Caco-2 (cell line): ENCODE data around the gene ATF7IP. TPM values are rescaled to one million over a fixed set of nuclear protein-coding genes. Genes with fewer than 3 reads are reported as not detected.

Experiments
- BruUV-seq: library from RNA; stranded (reverse); fragments of 400-500 nt; replicated peaks from 2 replicates; lab custom pipeline; 2021; lab: Mats Ljungman, UMichigan
- CTCF ChIA-PET: fragments of 300-600 bp; sonication (Branson Sonifier 250); formaldehyde crosslinking; loops from one replicate; lab custom pipeline; 2022; ENCODE audit warnings: antibody characterized with exemption; lab: Charles Lee
- POLR2A ChIA-PET: fragments of 300-600 bp; sonication (Branson Sonifier 250); formaldehyde crosslinking; loops from one replicate; lab custom pipeline; 2022; ENCODE audit warnings: antibody characterized with exemption; lab: Charles Lee
- DNase-seq, 2 experiments: peaks; one replicate each; pipeline versions ENCODE4 v3.0.0 to v3.0.0-alpha.2; 2020 to 2022
- H3K27me3 ChIP-seq: replicated peaks from 2 replicates; pipeline ENCODE4 v1.6.0; 2011; ENCODE audit warnings: low read length; ENCODE audit not compliant: control insufficient read depth, insufficient read depth
- H3K36me3 ChIP-seq: 2 replicates; pipeline ENCODE4 v1.5.1; 2011; ENCODE audit warnings: low read length; ENCODE audit not compliant: control insufficient read depth, insufficient read depth
- H3K4me1 ChIP-seq: fragments of 250-450 bp; sonication (Bioruptor Pico); 2 replicates; pipeline ENCODE4 v1.5.1; 2020; ENCODE audit warnings: mild to moderate bottlenecking
- H3K4me3 ChIP-seq: 2 replicates; pipeline ENCODE4 v1.5.1; 2011; ENCODE audit warnings: low read depth, mild to moderate bottlenecking, control low read depth, low read length
- H3K9me3 ChIP-seq: fragments of 250-450 bp; sonication (Bioruptor Pico); 2 replicates; pipeline ENCODE4 v1.5.1; 2020; ENCODE audit warnings: mild to moderate bottlenecking, moderate library complexity
- H3K27ac Mint-ChIP-seq: one replicate; pipeline ENCODE4 v1.8.0; 2022; ENCODE audit warnings: mixed read lengths; ENCODE audit not compliant: unreplicated experiment
- H3K27me3 Mint-ChIP-seq: one replicate; pipeline ENCODE4 v1.8.0; 2022; ENCODE audit warnings: mixed read lengths; ENCODE audit not compliant: insufficient read depth, unreplicated experiment
- H3K36me3 Mint-ChIP-seq: one replicate; pipeline ENCODE4 v1.8.0; 2022; ENCODE audit warnings: mild to moderate bottlenecking, mixed read lengths; ENCODE audit not compliant: insufficient read depth, unreplicated experiment
- H3K4me1 Mint-ChIP-seq: one replicate; pipeline ENCODE4 v1.8.0; 2022; ENCODE audit warnings: low read depth, mixed read lengths; ENCODE audit not compliant: unreplicated experiment
- H3K4me3 Mint-ChIP-seq: one replicate; pipeline ENCODE4 v1.8.0; 2022; ENCODE audit warnings: mild to moderate bottlenecking, moderate library complexity, mixed read lengths; ENCODE audit not compliant: unreplicated experiment
- H3K9me3 Mint-ChIP-seq: one replicate; pipeline ENCODE4 v1.8.0; 2022; ENCODE audit warnings: mixed read lengths; ENCODE audit not compliant: unreplicated experiment
- intact Hi-C: fragments of 100-400 bp; cut with micrococcal nuclease; formaldehyde crosslinking; loops from one replicate; pipeline ENCODE4 v1.10.0; 2022; ENCODE audit not compliant: unreplicated experiment
- total RNA-seq: library from RNA; stranded (reverse); gene quantifications from 2 replicates; pipeline ENCODE4 v1.2.3, GENCODE V29; 2022
- TF ChIP-seq, protein P1 (sequence below), 2 experiments: fragments of 200-600 bp in 1 of 2; IDR thresholded peaks; 1 replicate in 1 of 2; 2 replicates in 1 of 2; pipeline versions ENCODE4 v1.5.1 to v1.8.0; 2011 to 2022; ENCODE audit warnings: antibody characterized with exemption in 1 of 2, control low read depth in 1 of 2, inconsistent platforms in 1 of 2, low read depth in 1 of 2, low read length in 1 of 2, mild to moderate bottlenecking in 1 of 2, moderate library complexity in 1 of 2; ENCODE audit not compliant: insufficient read depth in 1 of 2, severe bottlenecking in 1 of 2, unreplicated experiment in 1 of 2

Gene ATF7IP
- total RNA-seq, 1 experiment from 2014 or later: 107 TPM

DNA sequence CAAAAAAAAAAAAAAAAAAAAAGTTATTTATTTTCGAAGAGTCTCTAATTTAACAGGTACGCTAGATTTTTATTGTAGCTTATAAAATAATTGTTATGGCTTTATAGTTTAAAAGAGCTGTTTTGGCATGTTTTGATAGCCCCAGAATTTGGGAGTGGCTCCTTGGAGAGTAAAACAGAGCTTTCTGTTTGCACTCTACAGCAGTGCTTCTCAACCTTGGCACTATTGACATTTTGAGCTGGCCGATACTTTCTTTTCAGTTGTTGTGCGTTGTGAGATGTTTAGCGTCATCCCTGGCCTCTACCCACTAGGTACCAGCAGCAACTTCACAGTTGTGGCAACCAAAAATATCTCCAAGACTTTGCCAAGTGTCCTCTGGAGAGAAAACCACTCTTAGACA lies 171.6 kb downstream of the ATF7IP start:
- no peaks in the 10 kb centered on the region for H3K9me3 Mint-ChIP-seq
- ChIA-PET POLR2A (no interaction called here), CTCF (no interaction called here)
- H3K36me3 Mint-ChIP-seq: no peaks in the 10 kb centered on the region
- intact Hi-C loops: no loop called here
- no peaks in the 10 kb centered on the region for H3K27me3 ChIP-seq
- DNase-seq: no peak
- no peaks in the 10 kb centered on the region for H3K27me3 Mint-ChIP-seq
- no peaks in the 10 kb centered on the region for H3K36me3 ChIP-seq
- TF ChIP-seq, protein P1, sequence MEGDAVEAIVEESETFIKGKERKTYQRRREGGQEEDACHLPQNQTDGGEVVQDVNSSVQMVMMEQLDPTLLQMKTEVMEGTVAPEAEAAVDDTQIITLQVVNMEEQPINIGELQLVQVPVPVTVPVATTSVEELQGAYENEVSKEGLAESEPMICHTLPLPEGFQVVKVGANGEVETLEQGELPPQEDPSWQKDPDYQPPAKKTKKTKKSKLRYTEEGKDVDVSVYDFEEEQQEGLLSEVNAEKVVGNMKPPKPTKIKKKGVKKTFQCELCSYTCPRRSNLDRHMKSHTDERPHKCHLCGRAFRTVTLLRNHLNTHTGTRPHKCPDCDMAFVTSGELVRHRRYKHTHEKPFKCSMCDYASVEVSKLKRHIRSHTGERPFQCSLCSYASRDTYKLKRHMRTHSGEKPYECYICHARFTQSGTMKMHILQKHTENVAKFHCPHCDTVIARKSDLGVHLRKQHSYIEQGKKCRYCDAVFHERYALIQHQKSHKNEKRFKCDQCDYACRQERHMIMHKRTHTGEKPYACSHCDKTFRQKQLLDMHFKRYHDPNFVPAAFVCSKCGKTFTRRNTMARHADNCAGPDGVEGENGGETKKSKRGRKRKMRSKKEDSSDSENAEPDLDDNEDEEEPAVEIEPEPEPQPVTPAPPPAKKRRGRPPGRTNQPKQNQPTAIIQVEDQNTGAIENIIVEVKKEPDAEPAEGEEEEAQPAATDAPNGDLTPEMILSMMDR (IDR thresholded peaks at IDR 0.05; ENCODE audit: insufficient read depth in 1 of 2, low read depth in 1 of 2, low read length in 1 of 2, severe bottlenecking in 1 of 2, unreplicated experiment in 1 of 2): no peak
- H3K4me3 ChIP-seq: no peak overlapping the region
- H3K4me1 ChIP-seq: no peaks in the 10 kb centered on the region
- no peaks in the 10 kb centered on the region for H3K9me3 ChIP-seq
- H3K27ac Mint-ChIP-seq: no peak overlapping the region
- H3K4me1 Mint-ChIP-seq: no peaks in the 10 kb centered on the region
- no peak overlapping the region for H3K4me3 Mint-ChIP-seq
- BruUV-seq: no TSS peak

DNA sequence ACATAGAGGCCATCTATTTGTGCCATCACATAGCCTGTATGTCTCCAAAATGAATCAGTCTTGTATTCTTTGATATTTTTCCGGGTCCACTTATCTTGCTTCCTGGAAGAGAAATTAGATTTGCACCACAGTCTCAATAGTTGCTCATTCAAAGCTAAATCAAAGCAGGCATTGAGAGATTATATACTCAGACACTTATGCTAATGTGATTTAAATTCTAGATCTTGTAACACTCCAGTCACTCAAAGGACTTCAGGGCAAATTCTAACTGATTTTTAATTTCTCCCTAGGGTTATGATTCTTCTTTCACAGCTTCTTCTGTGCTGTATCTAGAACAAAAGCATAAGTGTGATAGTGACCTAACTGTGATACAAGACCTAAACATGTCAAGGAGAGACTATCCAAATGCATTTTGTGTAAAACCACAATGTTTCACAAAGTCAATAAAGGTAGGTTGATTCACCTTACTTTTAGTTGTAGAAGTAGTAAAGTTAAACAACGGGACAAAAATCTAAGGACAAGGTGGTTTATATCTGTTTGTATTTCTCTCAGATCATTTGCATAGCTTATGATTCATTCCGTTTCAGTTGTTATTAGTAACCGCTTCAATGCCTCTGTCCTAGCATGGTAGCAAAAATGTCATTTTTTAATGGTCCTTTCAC lies 175.4 kb downstream of the ATF7IP start:
- no TSS peak for BruUV-seq
- H3K9me3 Mint-ChIP-seq: no peaks in the 10 kb centered on the region
- TF ChIP-seq, protein P1 (IDR thresholded peaks at IDR 0.05; ENCODE audit: insufficient read depth in 1 of 2, low read depth in 1 of 2, low read length in 1 of 2, severe bottlenecking in 1 of 2, unreplicated experiment in 1 of 2): no peak
- H3K4me3 ChIP-seq: no peak overlapping the region
- H3K4me3 Mint-ChIP-seq: no peak overlapping the region
- no peaks in the 10 kb centered on the region for H3K9me3 ChIP-seq
- no peaks in the 10 kb centered on the region for H3K36me3 Mint-ChIP-seq
- CTCF ChIA-PET: no interaction called here
- no peaks in the 10 kb centered on the region for H3K27me3 Mint-ChIP-seq
- H3K4me1 ChIP-seq: no peaks in the 10 kb centered on the region
- intact Hi-C loops: no loop called here
- no peaks in the 10 kb centered on the region for H3K27me3 ChIP-seq
- no peaks in the 10 kb centered on the region for H3K4me1 Mint-ChIP-seq
- POLR2A ChIA-PET: no interaction called here
- no peak for DNase-seq
- no peak overlapping the region for H3K27ac Mint-ChIP-seq
- no peaks in the 10 kb centered on the region for H3K36me3 ChIP-seq

DNA sequence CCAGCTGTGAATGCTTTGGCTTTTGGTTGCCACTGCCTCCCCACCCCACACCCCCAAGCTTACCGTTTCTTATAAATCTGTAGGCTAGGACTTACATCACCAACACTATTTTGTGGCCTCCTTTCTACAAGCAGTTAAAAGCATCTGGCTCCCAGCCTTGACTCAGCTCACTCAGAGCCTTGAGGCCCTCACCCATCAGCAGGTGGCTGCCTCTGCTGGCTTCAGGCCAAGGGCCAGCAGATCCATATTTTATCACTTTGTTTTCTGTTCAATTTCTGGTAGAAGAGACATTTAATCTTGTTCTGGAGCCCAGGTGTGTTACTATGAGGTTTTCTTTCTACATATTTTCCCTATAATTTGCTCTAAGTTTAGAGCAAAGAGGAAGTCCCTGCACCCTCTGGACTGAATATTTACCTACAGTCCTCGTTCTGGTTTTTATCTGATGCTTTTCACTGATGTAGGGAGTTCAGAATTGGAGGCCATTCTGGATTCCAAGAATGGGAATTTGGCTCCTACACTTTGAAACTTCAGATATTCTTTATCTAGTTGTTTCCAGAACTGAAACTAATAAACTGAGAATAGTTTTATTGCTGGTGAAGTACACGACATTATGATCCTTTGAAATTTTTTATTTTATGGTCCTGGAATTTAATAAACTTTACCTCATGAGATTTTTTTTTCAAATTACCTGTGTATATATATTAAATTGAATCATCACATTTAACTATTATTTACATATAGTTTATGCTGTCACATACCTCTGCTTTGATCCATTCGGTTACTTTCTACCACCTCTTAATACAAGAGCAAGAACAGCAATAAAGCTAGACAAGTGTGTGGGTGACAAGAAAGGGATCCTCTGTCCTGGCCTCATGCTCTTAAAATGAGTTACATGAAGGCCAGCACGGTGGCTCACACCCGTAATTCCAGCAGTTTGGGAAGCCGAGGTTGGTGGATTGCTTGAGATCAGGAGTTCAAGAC lies 180.0 kb downstream of the ATF7IP start:
- H3K4me1 ChIP-seq: no peaks in the 10 kb centered on the region
- intact Hi-C loops: no loop called here
- CTCF ChIA-PET: no interaction called here
- no peaks in the 10 kb centered on the region for H3K36me3 Mint-ChIP-seq
- H3K27ac Mint-ChIP-seq: no peak overlapping the region
- H3K4me3 ChIP-seq: no peak overlapping the region
- no peaks in the 10 kb centered on the region for H3K9me3 ChIP-seq
- H3K9me3 Mint-ChIP-seq: no peaks in the 10 kb centered on the region
- H3K4me1 Mint-ChIP-seq: no peaks in the 10 kb centered on the region
- no peaks in the 10 kb centered on the region for H3K27me3 Mint-ChIP-seq
- H3K27me3 ChIP-seq: no peaks in the 10 kb centered on the region
- BruUV-seq: no TSS peak
- H3K36me3 ChIP-seq: no peaks in the 10 kb centered on the region
- no peak overlapping the region for H3K4me3 Mint-ChIP-seq
- POLR2A ChIA-PET: no interaction called here
- TF ChIP-seq, protein P1 (IDR thresholded peaks at IDR 0.05; ENCODE audit: insufficient read depth in 1 of 2, low read depth in 1 of 2, low read length in 1 of 2, severe bottlenecking in 1 of 2, unreplicated experiment in 1 of 2): no peak
- no peak for DNase-seq
